WI38 (cell line): ENCODE measurements around the gene GPR55.

Experiments
- H3K4me3 ChIP-seq: 2 replicates; pipeline ENCODE4 v1.5.1; 2011; ENCODE audit warnings: low read depth, mild to moderate bottlenecking, control low read depth, low read length
- CTCF ChIP-seq: IDR thresholded peaks from 2 replicates; pipeline ENCODE4 v1.5.1; 2012; ENCODE audit warnings: low read depth, mild to moderate bottlenecking, control low read depth, low read length

Gene GPR55

GRCh38 chr2:230866756-230867523 lies 58.1 kb downstream of the GPR55 start:
- H3K4me3 ChIP-seq, result no peak overlapping the region
- TF ChIP-seq CTCF, result no peak

DNA sequence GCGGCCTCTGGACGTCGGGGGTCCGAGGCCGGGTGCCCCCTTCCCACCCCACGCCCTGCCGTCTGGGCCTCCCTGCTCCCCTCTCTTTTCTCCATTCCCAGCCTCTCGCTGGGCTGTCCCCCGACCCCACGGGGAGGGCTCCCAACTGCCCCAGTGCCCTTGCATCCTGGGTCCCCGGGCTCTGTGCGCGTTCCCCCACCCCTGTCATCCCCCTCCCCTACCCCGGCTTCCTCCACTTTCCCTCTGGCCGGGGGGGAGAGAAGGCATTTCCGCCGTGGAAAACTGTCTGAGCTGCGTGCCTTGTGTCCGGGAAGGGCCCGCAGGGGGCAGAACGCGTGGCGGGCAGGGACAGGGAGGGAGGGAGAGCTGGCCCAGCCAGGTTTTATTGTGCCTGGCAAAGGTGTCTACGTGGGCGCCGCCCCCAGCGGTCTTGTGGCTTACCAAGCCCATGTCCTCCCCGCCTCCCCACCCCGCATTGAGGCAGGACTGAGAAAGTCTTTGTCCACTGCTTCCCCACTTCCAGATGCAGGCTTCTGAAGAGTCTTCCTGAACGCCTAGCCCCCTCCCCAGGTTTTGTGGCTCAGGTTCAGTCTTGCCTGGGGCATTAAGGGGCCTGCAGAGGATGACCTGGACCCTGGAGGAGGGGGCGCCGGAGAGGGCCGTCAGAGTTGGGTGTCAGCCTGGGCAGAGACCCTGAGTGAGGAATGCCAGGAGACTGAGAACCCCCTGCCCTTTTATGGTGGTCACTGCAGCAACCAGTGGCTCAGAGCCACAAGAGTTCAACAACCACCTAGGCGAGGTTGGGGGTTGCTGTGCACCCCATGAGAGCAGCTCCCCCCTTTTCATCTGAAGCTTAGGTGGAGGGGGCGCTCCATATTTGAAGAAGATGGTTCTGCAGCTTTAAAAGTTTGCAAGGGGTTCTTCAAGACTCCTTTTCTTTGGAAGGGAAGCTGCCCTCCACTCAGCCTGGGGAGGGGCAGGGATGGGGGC lies 59.0 kb downstream of the GPR55 start:
- H3K4me3 ChIP-seq, result peak overlapping the region; percentile 87
- TF ChIP-seq CTCF, result no peak

DNA sequence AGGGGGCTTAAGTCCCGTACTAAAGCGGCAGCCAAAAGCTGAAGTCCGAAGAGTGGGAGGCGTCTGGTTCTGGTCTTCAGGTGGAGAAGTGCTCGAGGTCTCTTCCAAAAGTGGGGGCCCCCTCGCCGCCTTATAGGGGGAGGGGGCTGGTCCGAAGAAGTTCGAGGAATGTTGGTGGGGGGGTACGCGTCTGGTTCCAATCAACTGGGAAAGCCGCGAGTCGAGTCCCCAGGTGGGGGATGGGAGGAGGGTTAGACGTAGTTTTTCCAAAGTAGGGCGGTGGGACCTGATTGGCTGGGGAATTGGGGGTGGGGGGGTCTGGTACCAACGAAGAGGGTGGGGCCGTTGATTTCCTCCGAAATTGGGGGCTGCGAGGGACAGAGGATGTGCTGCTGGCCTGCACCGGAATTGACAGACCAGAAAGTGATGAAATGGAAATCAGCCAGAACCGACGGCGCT lies 59.7 kb downstream of the GPR55 start:
- no peak for TF ChIP-seq CTCF
- H3K4me3 ChIP-seq, result peak overlapping the region; percentile 87

DNA sequence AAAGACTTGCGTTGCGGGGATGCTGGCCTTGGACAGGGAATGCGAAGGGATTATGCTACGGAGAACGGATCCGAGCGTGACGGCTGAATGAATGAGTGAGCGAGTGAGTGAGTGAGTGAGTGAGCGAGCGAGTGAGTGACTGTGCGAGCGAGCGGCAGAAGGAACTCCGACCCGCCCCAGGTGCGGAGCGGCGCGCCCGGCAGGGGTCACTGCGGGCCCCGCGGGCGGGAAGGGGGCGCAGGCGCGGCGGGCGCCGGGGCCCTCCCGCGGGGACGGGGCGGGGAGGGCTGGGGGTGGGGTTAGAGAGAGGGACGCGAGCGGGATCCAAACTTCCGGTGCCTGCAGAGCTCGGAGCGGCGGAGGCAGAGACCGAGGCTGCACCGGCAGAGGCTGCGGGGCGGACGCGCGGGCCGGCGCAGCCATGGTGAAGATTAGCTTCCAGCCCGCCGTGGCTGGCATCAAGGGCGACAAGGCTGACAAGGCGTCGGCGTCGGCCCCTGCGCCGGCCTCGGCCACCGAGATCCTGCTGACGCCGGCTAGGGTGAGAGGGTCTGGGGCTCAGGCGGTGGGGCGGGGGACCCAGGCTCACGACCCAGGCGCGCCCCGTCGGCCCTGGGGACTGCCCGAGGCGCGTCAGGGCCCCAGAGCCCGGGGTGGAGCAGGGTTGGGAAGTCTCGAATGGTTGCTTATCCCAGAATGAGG lies 60.3 kb downstream of the GPR55 start, which contains the start of gene ITM2C:
Gene ITM2C, plus strand, starts transcription at position 338 of the 702 bp plus-strand sequence. Its CDS starts 84 bp downstream, at position 422.
- peak within 1 kb of the TSS; percentile 87 for H3K4me3 ChIP-seq

DNA sequence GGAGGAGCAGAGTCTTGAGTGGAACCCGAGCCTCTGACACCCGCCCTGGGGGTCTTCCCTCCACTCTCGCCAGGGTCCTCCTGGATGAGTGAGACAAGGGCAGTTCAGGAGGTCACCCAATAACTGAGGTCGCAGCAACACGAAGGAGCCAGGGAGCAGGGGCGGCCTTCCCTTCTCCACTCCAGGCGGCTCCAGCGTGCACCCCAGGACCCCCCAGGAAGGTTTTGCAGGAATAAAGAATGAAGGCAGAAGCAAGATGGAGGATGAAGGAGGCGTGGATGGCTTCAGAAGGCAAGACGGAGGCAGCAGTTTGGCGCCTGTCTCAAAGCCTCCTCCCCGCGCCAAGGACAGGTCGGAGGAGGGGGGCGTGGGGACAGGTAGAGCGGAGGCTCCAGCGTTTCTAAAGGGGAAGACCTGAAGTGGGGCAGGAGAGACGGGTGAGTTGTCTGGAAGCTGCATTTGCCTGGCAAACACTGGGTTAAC lies 60.9 kb downstream of the GPR55 start:
- TF ChIP-seq CTCF, result no peak
- peak overlapping the region; percentile 87 for H3K4me3 ChIP-seq

More for the DNA sequence above, 60.3 kb downstream of the GPR55 start, which contains the start of gene ITM2C:
- TF ChIP-seq CTCF, result peak; percentile 32; the same call in 1 of the 2 replicates

- TF ChIP-seq CTCF, result no peak
- H3K4me3 ChIP-seq, result no peak overlapping the region
Observed at GRCh38 chr2:230863442-230864121, 61.5 kb downstream of the GPR55 start.
